22Rv1 (cell line): ENCODE measurements around the gene EPS8L3.
A peak's percentile ranks its signal among the peaks of the same experiment; 100 is the strongest.

ENCODE experiments used
- H3K27ac ChIP-seq: fragments of 450-650 bp; 2 replicates; pipeline ENCODE4 v1.5.1; 2017
- CTCF ChIP-seq: fragments of 450-650 bp; IDR thresholded peaks from 2 replicates; pipeline ENCODE4 v1.5.1; 2017; ENCODE audit warnings: mild to moderate bottlenecking
- ZFX ChIP-seq: fragments of 450-650 bp; IDR thresholded peaks from 2 replicates; pipeline ENCODE4 v1.6.1; 2017; ENCODE audit warnings: antibody characterized with exemption, borderline replicate concordance

The EPS8L3 gene

GRCh38 chr1:109782514-109782913, 18.8 kb upstream of the EPS8L3 start:
- H3K27ac ChIP-seq: no peak overlapping the region

GRCh38 chr1:109781806-109782205, 18.1 kb upstream of the EPS8L3 start:
- TF ChIP-seq CTCF (no peak), ZFX (no peak)
- no peak overlapping the region for H3K27ac ChIP-seq

More at GRCh38 chr1:109782514-109782913, 18.8 kb upstream of the EPS8L3 start:
- no peak for TF ChIP-seq CTCF
- TF ChIP-seq ZFX: no peak

- H3K27ac ChIP-seq: no peak overlapping the region
- TF ChIP-seq ZFX (no peak), CTCF (no peak)
Observed at GRCh38 chr1:109780982-109781381, 17.3 kb upstream of the EPS8L3 start.

- no peak for TF ChIP-seq ZFX
- TF ChIP-seq CTCF: no peak
- H3K27ac ChIP-seq: no peak overlapping the region
Observed at GRCh38 chr1:109777980-109778625, 14.4 kb upstream of the EPS8L3 start.

GRCh38 chr1:109777436-109777835, 13.7 kb upstream of the EPS8L3 start:
- no peak overlapping the region for H3K27ac ChIP-seq
- TF ChIP-seq ZFX: no peak
- no peak for TF ChIP-seq CTCF

- TF ChIP-seq CTCF (peak; percentile 85), ZFX (no peak)
- no peak overlapping the region for H3K27ac ChIP-seq
Observed at GRCh38 chr1:109776911-109777310, 13.2 kb upstream of the EPS8L3 start.

GRCh38 chr1:109776206-109776835, 12.6 kb upstream of the EPS8L3 start:
- H3K27ac ChIP-seq: no peak overlapping the region
- TF ChIP-seq CTCF (no peak), ZFX (no peak)
